HepG2 (cell line): Measurements from ENCODE around the gene NIFK. TPM values are rescaled to one million over a fixed set of nuclear protein-coding genes. Genes with fewer than 3 reads are reported as not detected.

Experiments used
- EED ChIP-seq: sonication (generic); formaldehyde crosslinking; IDR thresholded peaks from 2 replicates; pipeline ENCODE4 v1.5.0; 2020; ENCODE audit warnings: mild to moderate bottlenecking, missing genetic modification reagents
- ELF4 ChIP-seq: sonication (generic); formaldehyde crosslinking; IDR thresholded peaks from 2 replicates; pipeline ENCODE4 v1.5.0; 2020; ENCODE audit warnings: missing genetic modification reagents, mild to moderate bottlenecking, moderate library complexity, borderline replicate concordance
- FOXJ3 ChIP-seq: sonication (generic); formaldehyde crosslinking; IDR thresholded peaks from 2 replicates; pipeline ENCODE4 v1.4.0; 2020; ENCODE audit warnings: missing genetic modification reagents, mild to moderate bottlenecking, borderline replicate concordance
- GATAD2A ChIP-seq: IDR thresholded peaks from 2 replicates; pipeline ENCODE4 v1.6.1; 2016
- GFI1 ChIP-seq: sonication (generic); formaldehyde crosslinking; IDR thresholded peaks from 2 replicates; pipeline ENCODE4 v1.5.0; 2020; ENCODE audit warnings: missing genetic modification reagents, mild to moderate bottlenecking, borderline replicate concordance
- GPBP1L1 ChIP-seq: sonication (generic); formaldehyde crosslinking; IDR thresholded peaks from 2 replicates; pipeline ENCODE4 v1.5.0; 2020; ENCODE audit warnings: mild to moderate bottlenecking, missing genetic modification reagents
- HDAC2 ChIP-seq: sonication (generic); formaldehyde crosslinking; IDR thresholded peaks from 2 replicates; pipeline ENCODE4 v1.4.0; 2020; ENCODE audit warnings: missing genetic modification reagents
- HMG20B ChIP-seq: conservative IDR thresholded peaks from 2 replicates; pipeline ENCODE4 v1.6.1; 2016; ENCODE audit warnings: missing genetic modification reagents, missing compliant biosample characterization
- HNF1B ChIP-seq: sonication (generic); formaldehyde crosslinking; IDR thresholded peaks from 2 replicates; pipeline ENCODE4 v1.5.1; 2020; ENCODE audit warnings: mild to moderate bottlenecking, moderate library complexity, missing genetic modification reagents
- HNRNPUL1 ChIP-seq: fragments of 200-400 bp; formaldehyde crosslinking; IDR thresholded peaks from 2 replicates; pipeline ENCODE4 v1.6.1; 2017; ENCODE audit warnings: low read depth, mild to moderate bottlenecking, low read length, moderate library complexity
- HOXA3 ChIP-seq: sonication (generic); formaldehyde crosslinking; IDR thresholded peaks from 2 replicates; pipeline ENCODE4 v1.5.0; 2020; ENCODE audit warnings: missing genetic modification reagents
- SAP130 ChIP-seq: IDR thresholded peaks from 2 replicates; pipeline ENCODE4 v1.6.1; 2016; ENCODE audit warnings: low read depth
- SOX6 ChIP-seq, 2 experiments: fragments of 450-650 bp in 1 of 2; sonication (generic) in 1 of 2; formaldehyde crosslinking in 1 of 2; IDR thresholded peaks; 2 replicates each; pipeline versions ENCODE4 v1.4.0 to v1.6.1; 2017 to 2020; ENCODE audit warnings: antibody characterized with exemption in 1 of 2, mild to moderate bottlenecking in 1 of 2, missing genetic modification reagents in 1 of 2
- UBTF ChIP-seq: sonication (generic); formaldehyde crosslinking; IDR thresholded peaks from 2 replicates; pipeline ENCODE4 v1.4.0; 2020; ENCODE audit warnings: mild to moderate bottlenecking, missing genetic modification reagents
- ZBTB7B ChIP-seq: sonication (generic); formaldehyde crosslinking; IDR thresholded peaks from 2 replicates; pipeline ENCODE4 v1.4.0; 2020; ENCODE audit warnings: missing genetic modification reagents
- ZNF687 ChIP-seq: sonication (generic); formaldehyde crosslinking; IDR thresholded peaks from 2 replicates; pipeline ENCODE4 v1.5.1; 2020; ENCODE audit warnings: mild to moderate bottlenecking, missing genetic modification reagents, moderate library complexity
- ZSCAN31 ChIP-seq: sonication (generic); formaldehyde crosslinking; IDR thresholded peaks from 2 replicates; pipeline ENCODE4 v1.5.0; 2020; ENCODE audit warnings: low read depth, mild to moderate bottlenecking, missing genetic modification reagents
- polyA plus RNA-seq, 8 experiments: library from polyadenylated mRNA; depleted of rRNA in 3 of 8; stranded (reverse) in 7 of 8; unstranded in 1 of 8; fragments of >200 nt; fragmentation: Illumina TruSeq in 4 of 8; extraction: Trizol in 4 of 8; gene quantifications; 2 replicates each; pipeline versions ENCODE4 v1.2.1 to v1.2.3, GENCODE V29; 2011 to 2016; ENCODE audit warnings: low read depth in 4 of 8, missing spikeins in 1 of 8, mixed read lengths in 1 of 8; ENCODE audit not compliant: insufficient read depth in 1 of 8
- total RNA-seq, 5 experiments: library from RNA; depleted of rRNA; stranded (reverse); fragments of >200 nt; fragmentation: Illumina TruSeq; extraction: Trizol; gene quantifications; 2 replicates each; pipeline ENCODE4 v1.2.3, GENCODE V29; 2016; ENCODE audit warnings: low read depth in 1 of 5

Gene NIFK
- total and polyA plus RNA-seq, 2 of the 13 experiments (the other 11 are each of a cell fraction or from before 2014, with no cell fraction given), result 19.6 to 105 TPM

- TF ChIP-seq UBTF, result no peak
- TF ChIP-seq EED, result 0 out of 2 replicates have a peak, but pooled peaks have one; percentile 25
- 0 out of 2 replicates have a peak, but pooled peaks have one; percentile 1 for TF ChIP-seq SAP130 (CRISPR knock-in tag)
- peak; percentile 93 for TF ChIP-seq GFI1 (CRISPR knock-in tag)
- TF ChIP-seq HMG20B (CRISPR knock-in tag), result 0 out of 2 replicates have a peak, but pooled peaks have one; percentile 48
- 0 out of 2 replicates have a peak, but pooled peaks have one; percentile 53 for TF ChIP-seq ELF4
- 0 out of 2 replicates have a peak, but pooled peaks have one; percentile 47 for TF ChIP-seq ZSCAN31 (CRISPR knock-in tag)
- TF ChIP-seq HDAC2 (CRISPR knock-in tag), result 0 out of 2 replicates have a peak, but pooled peaks have one; percentile 26
- no peak for TF ChIP-seq HNRNPUL1
- 0 out of 2 replicates have a peak, but pooled peaks have one; percentile 4 for TF ChIP-seq ZBTB7B (CRISPR knock-in tag)
- 0 out of 2 replicates have a peak, but pooled peaks have one; percentile 19 for TF ChIP-seq FOXJ3
- peak; percentile 40; the same call in 1 of the 2 replicates for TF ChIP-seq HOXA3 (CRISPR knock-in tag)
- TF ChIP-seq GATAD2A, result peak; percentile 49; the same call in 1 of the 2 replicates
- TF ChIP-seq SOX6 (IDR thresholded peaks at IDR 0.05), result no peak
- 0 out of 2 replicates have a peak, but pooled peaks have one; percentile 15 for TF ChIP-seq SOX6 (CRISPR knock-in tag; IDR thresholded peaks at IDR 0.05)
- no peak for TF ChIP-seq GPBP1L1 (CRISPR knock-in tag)
- TF ChIP-seq ZNF687 (CRISPR knock-in tag), result peak; percentile 23; the same call in 1 of the 2 replicates
- 0 out of 2 replicates have a peak, but pooled peaks have one; percentile 0 for TF ChIP-seq HNF1B (CRISPR knock-in tag)
- TF ChIP-seq, all 625 proteins: peak for 29
Observed at GRCh38 chr2:121707920-121708361, 28.7 kb downstream of the NIFK start (continued).
